ENCODE measurements around the gene CACNA1F.

Gene CACNA1F

DNA sequence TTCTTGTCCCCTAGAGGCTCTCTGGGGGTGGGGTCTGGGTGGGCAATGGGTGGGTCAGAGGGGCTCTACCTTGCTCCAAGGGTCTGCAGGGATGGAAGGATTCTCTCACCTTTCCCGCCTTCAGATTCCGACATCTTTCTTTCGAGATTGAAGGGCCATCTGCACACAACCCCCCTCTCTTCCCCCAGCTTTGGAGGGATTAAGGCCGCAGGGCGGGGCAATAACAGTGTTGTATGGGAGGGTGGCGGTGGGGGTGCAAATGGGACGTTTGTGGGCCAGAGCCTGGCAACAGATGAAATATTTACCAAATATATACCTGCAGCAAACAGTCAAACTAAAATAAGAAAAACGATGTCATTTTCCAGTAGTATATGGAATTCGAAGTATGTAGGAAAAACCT is at the start of gene CACNA1F:
Gene CACNA1F (minus strand): TSS at position 165 of the 400 bp plus-strand sequence. CDS start 31 bp downstream, at position 134.
- no peak for DNase-seq

GRCh38 chrX:49282647-49283011 is 49.5 kb upstream of the CACNA1F start:
- no peak for DNase-seq

GRCh38 chrX:49278081-49278480 is 44.9 kb upstream of the CACNA1F start:
- no peak for DNase-seq

GRCh38 chrX:49277535-49277830 is 44.3 kb upstream of the CACNA1F start:
- DNase-seq = no peak

DNA sequence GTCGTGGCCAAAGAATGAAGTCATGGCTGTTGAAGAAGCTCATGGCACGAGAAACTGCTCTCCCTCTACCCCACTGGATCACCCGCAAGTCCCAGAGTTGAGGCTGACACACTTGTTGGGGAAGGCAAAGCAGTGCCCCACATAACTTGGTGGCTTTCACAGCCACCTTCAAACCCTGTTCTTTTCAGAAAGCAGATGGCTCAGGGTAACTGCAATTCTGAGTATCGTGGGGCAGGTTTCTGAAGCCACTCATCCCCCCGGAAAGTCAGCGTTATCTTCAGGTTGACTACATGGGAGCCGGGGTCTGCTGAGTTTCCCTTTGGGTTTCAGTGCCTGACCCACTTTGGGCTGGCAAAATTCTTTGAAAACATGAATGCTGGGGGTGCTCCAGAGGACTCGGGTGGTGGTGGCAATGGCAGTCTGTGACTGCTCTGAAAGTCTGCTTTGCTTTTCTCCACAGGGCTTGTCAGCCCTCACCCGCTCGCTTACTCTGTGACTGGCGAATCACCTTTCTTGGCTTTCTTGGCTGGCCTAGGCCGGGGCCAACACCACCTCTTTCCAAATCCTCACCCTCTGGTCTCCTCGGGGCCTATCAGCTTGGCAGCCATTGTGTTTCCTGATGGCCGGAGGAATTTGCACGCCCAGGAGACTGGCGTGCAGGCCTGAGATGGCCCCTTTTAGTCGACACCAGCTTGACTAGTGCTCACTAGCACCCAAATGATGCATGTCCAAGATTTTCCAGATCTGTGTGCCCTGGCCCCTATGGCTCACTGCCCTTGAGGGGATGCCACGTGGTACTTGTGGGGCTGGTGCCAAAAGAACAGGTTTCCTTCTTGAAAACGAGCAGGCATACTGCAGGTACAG is 43.8 kb upstream of the CACNA1F start:
- DNase-seq = no peak

- DNase-seq = no peak
These were observed 43.1 kb upstream of the CACNA1F start for GRCh38 chrX:49276207-49276606.

DNA sequence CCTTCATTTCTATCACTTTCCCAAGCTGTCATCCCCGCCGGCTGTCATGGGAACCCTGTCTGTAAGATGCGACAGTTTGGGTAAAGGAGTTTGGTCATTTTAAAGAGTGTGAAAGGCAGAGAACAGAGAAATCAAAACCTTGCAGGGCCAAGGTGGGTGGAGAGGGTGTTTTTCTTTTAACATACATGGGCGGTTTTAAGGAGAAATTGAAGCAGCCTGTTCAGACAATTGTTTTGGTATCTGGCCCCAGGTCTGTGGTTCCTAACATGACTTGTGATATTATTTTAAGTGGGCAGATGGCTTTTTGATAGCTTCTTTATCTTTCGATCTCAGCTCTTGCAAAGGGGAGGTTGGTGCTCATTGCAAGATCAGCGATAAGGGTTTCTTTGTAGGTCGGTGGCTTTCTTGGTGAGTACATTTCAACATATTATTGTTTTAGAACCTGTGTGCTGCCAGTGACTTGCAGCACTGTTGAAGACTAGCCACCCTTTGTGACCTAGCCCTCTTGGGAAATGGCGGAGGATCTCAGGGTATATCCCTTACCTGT is 40.1 kb upstream of the CACNA1F start:
- DNase-seq = no peak

- no peak for DNase-seq
These were observed 39.3 kb upstream of the CACNA1F start for GRCh38 chrX:49272421-49272820.

DNA sequence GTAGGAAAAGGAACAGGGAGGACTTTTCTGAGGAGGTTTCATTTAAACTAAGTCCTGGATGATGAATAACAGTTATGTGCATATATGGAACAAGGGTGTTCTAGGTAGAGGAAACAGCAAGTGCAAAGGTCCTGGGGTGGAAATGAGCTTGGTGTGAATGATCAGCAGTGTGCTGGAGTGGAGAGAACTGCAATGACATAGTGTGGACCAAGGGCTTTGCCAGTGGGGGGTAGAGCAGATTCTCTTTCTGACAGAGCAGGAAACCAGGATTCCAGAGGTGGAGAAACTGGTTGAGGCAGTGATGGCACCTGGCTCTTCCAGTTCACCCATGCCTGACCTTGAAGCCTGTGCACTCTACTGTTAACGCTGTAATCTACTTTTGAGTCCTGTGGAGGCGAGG is 38.2 kb upstream of the CACNA1F start:
- no peak for DNase-seq

GRCh38 chrX:49270249-49270921 is 37.2 kb upstream of the CACNA1F start:
- DNase-seq = no peak

- no peak for DNase-seq
These were observed 36.7 kb upstream of the CACNA1F start, which contains the start of gene PPP1R3F for GRCh38 chrX:49269767-49270248. PPP1R3F (plus strand) TSS chrX:49269793; CDS start chrX:49269870, 77 bp downstream.

- peak; percentile 98 for DNase-seq
These were observed 36.0 kb upstream of the CACNA1F start for GRCh38 chrX:49269010-49269766.

- no peak for DNase-seq
These were observed 35.5 kb upstream of the CACNA1F start for GRCh38 chrX:49268702-49269009.

- no peak for DNase-seq
These were observed 33.6 kb upstream of the CACNA1F start for GRCh38 chrX:49266523-49267445.

DNA sequence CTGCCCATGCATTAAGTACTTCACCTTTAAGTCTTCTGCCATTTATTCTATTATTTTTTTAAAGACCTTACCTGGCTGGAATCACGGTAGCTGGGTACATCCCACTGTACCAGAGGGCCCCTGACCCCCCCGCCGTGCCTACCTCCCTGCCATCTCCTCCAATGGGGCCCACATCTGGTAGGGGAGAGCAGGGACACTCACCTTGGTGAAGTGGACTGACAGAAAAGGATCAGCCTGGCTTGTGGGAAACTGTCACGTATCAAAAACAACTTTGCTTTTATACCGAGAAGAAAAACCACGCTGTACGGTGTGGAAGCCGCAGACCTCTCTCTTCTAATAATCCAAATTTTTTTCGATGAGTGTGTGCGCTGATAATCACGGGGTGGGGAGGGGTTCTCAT is 31.3 kb upstream of the CACNA1F start, which contains the start of gene FOXP3:
Gene FOXP3 (minus strand): TSS at position 251 of the 400 bp plus-strand sequence. CDS start 6,205 bp downstream, outside the sequence.
- DNase-seq = no peak

GRCh38 chrX:49263631-49264030 is 30.5 kb upstream of the CACNA1F start:
- no peak for DNase-seq

GRCh38 chrX:49262603-49263002 is 29.5 kb upstream of the CACNA1F start:
- DNase-seq = no peak

GRCh38 chrX:49260221-49260985 is 27.3 kb upstream of the CACNA1F start:
- no peak for DNase-seq

DNA sequence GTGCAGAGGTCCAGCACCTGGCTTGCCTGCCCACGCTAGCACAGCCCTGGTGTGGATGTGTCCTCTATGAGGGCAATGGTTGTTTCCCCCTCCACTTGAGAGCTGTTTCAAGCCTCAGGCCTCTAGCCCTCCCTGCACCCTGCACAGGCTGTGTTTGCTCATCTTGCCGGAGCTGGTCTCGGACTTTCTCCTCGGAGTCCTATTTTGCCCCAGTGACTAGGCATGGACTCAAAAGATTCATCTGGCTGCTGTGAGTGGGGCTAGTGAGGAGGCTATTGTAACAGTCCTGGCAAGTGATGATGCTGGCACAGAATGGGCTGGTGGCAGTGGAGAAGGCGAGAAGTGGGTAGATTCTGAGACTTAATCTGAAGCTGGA is 25.6 kb upstream of the CACNA1F start:
- no peak for DNase-seq

DNA sequence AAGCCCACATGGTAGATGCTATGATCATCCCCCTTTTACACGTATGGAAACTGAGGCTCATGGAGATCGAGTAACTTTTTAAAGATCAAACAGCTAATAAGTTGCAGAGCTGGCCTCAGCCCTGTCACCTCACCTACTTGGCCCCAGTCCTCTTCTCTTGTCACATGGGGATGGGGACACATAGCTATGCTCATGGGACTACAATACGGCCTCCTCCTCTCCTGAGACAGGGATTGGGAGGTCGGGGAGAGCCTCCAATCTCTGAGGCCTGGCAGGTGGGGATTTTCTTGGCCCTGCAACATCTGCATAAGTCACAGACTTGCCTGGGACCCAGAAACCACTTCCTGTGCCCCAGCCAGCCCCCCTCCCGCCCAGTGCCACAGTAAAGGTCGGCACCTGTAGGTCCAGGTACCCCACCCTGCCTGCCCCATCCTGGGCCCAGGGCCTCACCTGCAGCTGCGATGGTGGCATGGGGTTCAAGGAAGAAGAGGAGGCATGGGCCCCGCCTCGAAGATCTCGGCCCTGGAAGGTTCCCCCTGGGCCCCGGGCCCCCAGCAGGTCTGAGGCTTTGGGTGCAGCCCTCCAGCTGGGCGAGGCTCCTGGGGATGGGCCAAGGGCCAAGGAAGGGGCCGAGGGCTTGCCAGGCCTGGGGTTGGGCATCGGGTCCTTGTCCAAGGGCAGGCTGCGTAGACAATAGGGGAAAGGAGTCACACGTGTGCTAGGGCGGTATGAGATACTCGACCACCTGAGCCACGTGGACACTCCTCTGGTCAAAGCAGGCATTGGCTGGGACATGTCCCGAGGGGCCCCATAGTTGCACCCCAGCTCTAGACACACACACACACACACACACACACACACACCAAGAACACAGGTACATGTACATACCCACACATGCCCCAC is 25.0 kb upstream of the CACNA1F start:
- DNase-seq = no peak

Data from MV-4-11 (cell line).